GM12878 (cell line): ENCODE measurements around the gene IPO11. TPM values are rescaled to one million over a fixed set of nuclear protein-coding genes. Genes with fewer than 3 reads are reported as not detected.

Experiments
- ATAC-seq: fragments of 200-7000 bp; cut with Tn5 transposase; 3 replicates; pipeline ENCODE4 v1.9.1; 2020; ENCODE audit warnings: mild to moderate bottlenecking, moderate library complexity
- BruUV-seq: library from RNA; stranded (reverse); fragments of 400-500 nt; replicated peaks from 2 replicates; lab custom pipeline; 2021; lab: Mats Ljungman, UMichigan
- CTCF ChIA-PET: fragments of 300-600 bp; sonication (Branson Sonifier 250); formaldehyde crosslinking; extraction: SDS; loops from one replicate; lab custom pipeline; 2021; ENCODE audit warnings: inconsistent platforms; lab: Yijun Ruan, JAX
- POLR2A ChIA-PET: fragments of 350-600 bp; formaldehyde crosslinking; extraction: SDS; loops from one replicate; lab custom pipeline; 2021; ENCODE audit warnings: inconsistent platforms; lab: Charles Lee
- RAD21 ChIA-PET: fragments of 300-600 bp; sonication (Branson Sonifier 250); formaldehyde crosslinking; loops from one replicate; lab custom pipeline; 2023; ENCODE audit warnings: antibody characterized with exemption; ENCODE audit not compliant: unreplicated experiment; lab: Charles Lee
- SMC1A ChIA-PET: fragments of 300-600 bp; sonication (Branson Sonifier 250); formaldehyde crosslinking; loops from one replicate; lab custom pipeline; 2023; ENCODE audit not compliant: unreplicated experiment, uncharacterized antibody; lab: Charles Lee
- DNase-seq: peaks from one replicate; pipeline ENCODE4 v3.0.0-alpha.2; 2011; ENCODE audit warnings: low read depth, low spot score
- FAIRE-seq: peaks from 3 replicates; lab custom pipeline; 2011; peaks lifted over from hg19 to GRCh38; lab: Jason Lieb, UNC
- H2AFZ ChIP-seq: 2 replicates; pipeline ENCODE4 v1.6.0; 2011; ENCODE audit warnings: low read depth, low read length, control low read depth; ENCODE audit not compliant: control insufficient read depth
- H3K27ac ChIP-seq: 2 replicates; pipeline ENCODE4 v1.5.1; 2011; ENCODE audit warnings: control low read depth; ENCODE audit not compliant: control insufficient read depth, insufficient read depth
- H3K27me3 ChIP-seq, 2 experiments: replicated peaks in 1 of 2; 2 replicates each; pipeline versions ENCODE4 v1.6.0 to v1.6.1; 2011; ENCODE audit warnings: low read length in 1 of 2; ENCODE audit not compliant: control insufficient read depth in 2 of 2, insufficient read depth in 2 of 2
- H3K36me3 ChIP-seq, 2 experiments: 2 replicates each; pipeline ENCODE4 v1.5.1; 2011; ENCODE audit warnings: low read length in 1 of 2; ENCODE audit not compliant: control insufficient read depth in 2 of 2, insufficient read depth in 2 of 2
- H3K4me1 ChIP-seq: 2 replicates; pipeline ENCODE4 v1.6.1; 2011; ENCODE audit warnings: mild to moderate bottlenecking, low read length, moderate library complexity, mixed read lengths; ENCODE audit not compliant: control insufficient read depth, insufficient read depth
- H3K4me2 ChIP-seq: 2 replicates; pipeline ENCODE4 v1.6.0; 2011; ENCODE audit warnings: control low read depth; ENCODE audit not compliant: control insufficient read depth, insufficient read depth
- H3K4me3 ChIP-seq: fragments of 200-600 bp; sonication (generic); 2 replicates; pipeline ENCODE4 v1.5.1; 2016
- H3K79me2 ChIP-seq: 2 replicates; pipeline ENCODE4 v1.6.0; 2011; ENCODE audit warnings: low read length; ENCODE audit not compliant: control insufficient read depth, insufficient read depth
- H3K9ac ChIP-seq: 2 replicates; pipeline ENCODE4 v1.8.0; 2011; ENCODE audit warnings: low read length, control low read depth, mixed read lengths; ENCODE audit not compliant: control insufficient read depth, insufficient read depth
- H3K9me3 ChIP-seq: replicated peaks from 3 replicates; pipeline ENCODE4 v1.5.1; 2011; ENCODE audit warnings: mild to moderate bottlenecking, low read length; ENCODE audit not compliant: control insufficient read depth, insufficient read depth
- H4K20me1 ChIP-seq: 2 replicates; pipeline ENCODE4 v1.6.0; 2011; ENCODE audit not compliant: control insufficient read depth, insufficient read depth
- IKZF2 ChIP-seq, 2 experiments: fragments of 450-650 bp; IDR thresholded peaks; 2 replicates each; pipeline ENCODE4 v1.6.1; 2017; ENCODE audit warnings: mild to moderate bottlenecking in 2 of 2, moderate library complexity in 2 of 2
- MEF2B ChIP-seq: fragments of 450-650 bp; IDR thresholded peaks from 2 replicates; pipeline ENCODE4 v1.6.1; 2018; ENCODE audit warnings: mild to moderate bottlenecking, moderate library complexity; ENCODE audit not compliant: partially characterized antibody, poor library complexity, severe bottlenecking
- NFIC ChIP-seq: IDR thresholded peaks from 2 replicates; pipeline ENCODE4 v1.6.1; 2012; ENCODE audit warnings: low read depth, mild to moderate bottlenecking, inconsistent platforms, low read length, moderate library complexity
- RAD51 ChIP-seq: fragments of 450-650 bp; IDR thresholded peaks from 2 replicates; pipeline ENCODE4 v1.6.1; 2016; ENCODE audit warnings: moderate library complexity, mild to moderate bottlenecking, inconsistent platforms
- USF2 ChIP-seq: IDR thresholded peaks from 2 replicates; pipeline ENCODE4 v1.6.1; 2011; ENCODE audit warnings: low read depth, low read length, improper control_type of control experiment, borderline replicate concordance
- WGBS: methylation state at CpG from one replicate; pipeline ENCODE4 v1.1.6; 2016; ENCODE audit warnings: low lambda C conversion rate; ENCODE audit not compliant: insufficient replicate concordance, insufficient coverage; ENCODE audit errors: missing lambda C conversion rate; 5-methylcytosine and 5-hydroxymethylcytosine counted together
- in situ Hi-C: fragments of 300-500 bp; cut with MboI; formaldehyde crosslinking; loops from 9 replicates; pipeline ENCODE4 v1.14.3; 2018; ENCODE audit warnings: mixed read lengths
- intact Hi-C: fragments of 100-400 bp; cut with micrococcal nuclease; formaldehyde crosslinking; loops from one replicate; pipeline ENCODE4 v1.14.2; 2022; ENCODE audit not compliant: unreplicated experiment
- polyA plus RNA-seq, 11 experiments: library from polyadenylated mRNA; depleted of rRNA in 4 of 11; unstranded in 6 of 11; stranded (reverse) in 5 of 11; fragments of >200 nt; fragmentation: Nextera tagmentation in 4 of 11; fragmentation: Illumina TruSeq in 1 of 11; extraction: Ambion mirVana in 4 of 11; extraction: Trizol in 1 of 11; gene quantifications; 1 replicate in 1 of 11; 2 replicates in 10 of 11; pipeline versions ENCODE4 v1.2.1 to v1.2.3, GENCODE V29; 2011 to 2016; ENCODE audit warnings: inconsistent platforms in 2 of 11, missing spikeins in 2 of 11, low read depth in 1 of 11
- total RNA-seq, 4 experiments: library from RNA; depleted of rRNA in 3 of 4; stranded (reverse); fragments of >200 nt in 3 of 4; fragmentation: Illumina TruSeq in 1 of 4; extraction: Trizol in 1 of 4; gene quantifications; 2 replicates each; pipeline versions ENCODE4 v1.2.1 to v1.2.3, GENCODE V29; 2013 to 2021
- TF ChIP-seq, protein P1 (sequence below): fragments of 450-650 bp; IDR thresholded peaks from 2 replicates; pipeline ENCODE4 v1.6.1; 2017; ENCODE audit warnings: low read depth, mild to moderate bottlenecking, moderate library complexity

The IPO11 gene
- total and polyA plus RNA-seq, 10 of the 15 experiments (the other 5 are each of a cell fraction or from before 2014, with no cell fraction given) = 14.1 to 49.3 (median 29.8) TPM

GRCh38 chr5:62448528-62448927, 36.0 kb downstream of the IPO11 start:
- intact Hi-C loops = no loop called here
- CTCF ChIA-PET = no interaction called here

More at GRCh38 chr5:62448528-62448927, 36.0 kb downstream of the IPO11 start:
- WGBS = 96% methylated on average over 5 of the region's 5 CpGs
- in situ Hi-C loops = no loop called here
- no peak for FAIRE-seq
- H4K20me1 ChIP-seq = no peaks in the 10 kb centered on the region
- no peaks in the 10 kb centered on the region for H3K27me3 ChIP-seq
- ATAC-seq = no peak
- POLR2A ChIA-PET = no interaction called here
- RAD21 ChIA-PET = no interaction called here
- no peak for TF ChIP-seq MEF2B
- TF ChIP-seq RAD51 = no peak
- TF ChIP-seq, protein P1, sequence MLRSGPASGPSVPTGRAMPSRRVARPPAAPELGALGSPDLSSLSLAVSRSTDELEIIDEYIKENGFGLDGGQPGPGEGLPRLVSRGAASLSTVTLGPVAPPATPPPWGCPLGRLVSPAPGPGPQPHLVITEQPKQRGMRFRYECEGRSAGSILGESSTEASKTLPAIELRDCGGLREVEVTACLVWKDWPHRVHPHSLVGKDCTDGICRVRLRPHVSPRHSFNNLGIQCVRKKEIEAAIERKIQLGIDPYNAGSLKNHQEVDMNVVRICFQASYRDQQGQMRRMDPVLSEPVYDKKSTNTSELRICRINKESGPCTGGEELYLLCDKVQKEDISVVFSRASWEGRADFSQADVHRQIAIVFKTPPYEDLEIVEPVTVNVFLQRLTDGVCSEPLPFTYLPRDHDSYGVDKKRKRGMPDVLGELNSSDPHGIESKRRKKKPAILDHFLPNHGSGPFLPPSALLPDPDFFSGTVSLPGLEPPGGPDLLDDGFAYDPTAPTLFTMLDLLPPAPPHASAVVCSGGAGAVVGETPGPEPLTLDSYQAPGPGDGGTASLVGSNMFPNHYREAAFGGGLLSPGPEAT = no peak
- no peak for TF ChIP-seq IKZF2 (IDR thresholded peaks at IDR 0.05)
- TF ChIP-seq NFIC = no peak
- no peak for TF ChIP-seq USF2
- no peaks in the 10 kb centered on the region for H3K79me2 ChIP-seq
- no peaks in the 10 kb centered on the region for H3K9me3 ChIP-seq
- H3K4me3 ChIP-seq = no peak overlapping the region
- no peak overlapping the region for H3K27ac ChIP-seq
- H3K9ac ChIP-seq = no peak overlapping the region
- no peak overlapping the region for H2AFZ ChIP-seq
- DNase-seq = no peak
- H3K36me3 ChIP-seq = peaks cover 2 to 10% of the 10 kb centered on the region in 2 experiments; a peak in 2 of 4 replicates
- SMC1A ChIA-PET = no interaction called here
- no peaks in the 10 kb centered on the region for H3K4me1 ChIP-seq
- BruUV-seq = no TSS peak
- H3K4me2 ChIP-seq = no peak overlapping the region
